Measurements from ENCODE around the gene GAS7.

Gene GAS7

GRCh38 chr17:10200645-10201044 is 2.2 kb upstream of the GAS7 start:
- no peak for DNase-seq (ENCODE audit: low read depth in 3 of 3)

GRCh38 chr17:10200016-10200415 is 1.6 kb upstream of the GAS7 start:
- no peak for DNase-seq (ENCODE audit: low read depth in 3 of 3)

GRCh38 chr17:10197721-10198508 is 491 bp downstream of the GAS7 start:
- no peak for DNase-seq (ENCODE audit: low read depth in 3 of 3)

GRCh38 chr17:10197362-10197720 is 1.1 kb downstream of the GAS7 start:
- no peak for DNase-seq (ENCODE audit: low read depth in 3 of 3)

GRCh38 chr17:10196941-10197340 is 1.5 kb downstream of the GAS7 start:
- DNase-seq (ENCODE audit: low read depth in 3 of 3), result no peak

- no peak for DNase-seq (ENCODE audit: low read depth in 3 of 3)
Measured at GRCh38 chr17:10196384-10196895, 2.0 kb downstream of the GAS7 start.

GRCh38 chr17:10195090-10195805 is 3.2 kb downstream of the GAS7 start:
- DNase-seq (ENCODE audit: low read depth in 3 of 3), result no peak

- no peak for DNase-seq (ENCODE audit: low read depth in 3 of 3)
Measured at GRCh38 chr17:10193632-10194031, 4.8 kb downstream of the GAS7 start.

- DNase-seq (ENCODE audit: low read depth in 3 of 3), result no peak
Measured at GRCh38 chr17:10192972-10193371, 5.4 kb downstream of the GAS7 start.

- no peak for DNase-seq (ENCODE audit: low read depth in 3 of 3)
Measured at GRCh38 chr17:10192461-10192860, 5.9 kb downstream of the GAS7 start.

GRCh38 chr17:10187456-10187855 is 10.9 kb downstream of the GAS7 start:
- DNase-seq (ENCODE audit: low read depth in 3 of 3), result no peak

GRCh38 chr17:10186771-10187410 is 11.5 kb downstream of the GAS7 start:
- DNase-seq (ENCODE audit: low read depth in 3 of 3), result no peak

- DNase-seq (ENCODE audit: low read depth in 3 of 3), result no peak
Measured at GRCh38 chr17:10183931-10184930, 14.2 kb downstream of the GAS7 start.

GRCh38 chr17:10182785-10183184 is 15.6 kb downstream of the GAS7 start:
- DNase-seq (ENCODE audit: low read depth in 3 of 3), result no peak

- no peak for DNase-seq (ENCODE audit: low read depth in 3 of 3)
Measured at GRCh38 chr17:10178506-10178991, 19.9 kb downstream of the GAS7 start.

- no peak for DNase-seq (ENCODE audit: low read depth in 3 of 3)
Measured at GRCh38 chr17:10177913-10178505, 20.4 kb downstream of the GAS7 start.

- DNase-seq (ENCODE audit: low read depth in 3 of 3), result no peak
Measured at GRCh38 chr17:10177131-10177912, 21.1 kb downstream of the GAS7 start.

GRCh38 chr17:10173913-10174312 is 24.5 kb downstream of the GAS7 start:
- DNase-seq (ENCODE audit: low read depth in 3 of 3), result no peak

- DNase-seq (ENCODE audit: low read depth in 3 of 3), result no peak
Measured at GRCh38 chr17:10172778-10173177, 25.6 kb downstream of the GAS7 start.

GRCh38 chr17:10172241-10172741 is 26.1 kb downstream of the GAS7 start:
- no peak for DNase-seq (ENCODE audit: low read depth in 3 of 3)

Measured in stimulated activated CD4-positive, alpha-beta T cell treated with anti-CD3 and anti-CD28 coated beads, TNF-alpha, amount 100 ng/mL, for 24 hours (primary cell).